GM12864 (cell line): ENCODE measurements around the gene MPP3.

Source experiments
- DNase-seq: peaks from one replicate; pipeline ENCODE4 v3.0.0-alpha.2; 2011; ENCODE audit warnings: low read depth
- H3K4me3 ChIP-seq: 2 replicates; pipeline ENCODE4 v1.5.1; 2011; ENCODE audit warnings: mild to moderate bottlenecking, low read depth, low read length, control low read depth
- TF ChIP-seq, protein P1 (sequence below): IDR thresholded peaks from 2 replicates; pipeline ENCODE4 v1.5.1; 2011; ENCODE audit warnings: low read depth, mild to moderate bottlenecking, moderate library complexity, low read length, control low read depth, inconsistent platforms; ENCODE audit errors: missing control alignments

Gene MPP3

DNA sequence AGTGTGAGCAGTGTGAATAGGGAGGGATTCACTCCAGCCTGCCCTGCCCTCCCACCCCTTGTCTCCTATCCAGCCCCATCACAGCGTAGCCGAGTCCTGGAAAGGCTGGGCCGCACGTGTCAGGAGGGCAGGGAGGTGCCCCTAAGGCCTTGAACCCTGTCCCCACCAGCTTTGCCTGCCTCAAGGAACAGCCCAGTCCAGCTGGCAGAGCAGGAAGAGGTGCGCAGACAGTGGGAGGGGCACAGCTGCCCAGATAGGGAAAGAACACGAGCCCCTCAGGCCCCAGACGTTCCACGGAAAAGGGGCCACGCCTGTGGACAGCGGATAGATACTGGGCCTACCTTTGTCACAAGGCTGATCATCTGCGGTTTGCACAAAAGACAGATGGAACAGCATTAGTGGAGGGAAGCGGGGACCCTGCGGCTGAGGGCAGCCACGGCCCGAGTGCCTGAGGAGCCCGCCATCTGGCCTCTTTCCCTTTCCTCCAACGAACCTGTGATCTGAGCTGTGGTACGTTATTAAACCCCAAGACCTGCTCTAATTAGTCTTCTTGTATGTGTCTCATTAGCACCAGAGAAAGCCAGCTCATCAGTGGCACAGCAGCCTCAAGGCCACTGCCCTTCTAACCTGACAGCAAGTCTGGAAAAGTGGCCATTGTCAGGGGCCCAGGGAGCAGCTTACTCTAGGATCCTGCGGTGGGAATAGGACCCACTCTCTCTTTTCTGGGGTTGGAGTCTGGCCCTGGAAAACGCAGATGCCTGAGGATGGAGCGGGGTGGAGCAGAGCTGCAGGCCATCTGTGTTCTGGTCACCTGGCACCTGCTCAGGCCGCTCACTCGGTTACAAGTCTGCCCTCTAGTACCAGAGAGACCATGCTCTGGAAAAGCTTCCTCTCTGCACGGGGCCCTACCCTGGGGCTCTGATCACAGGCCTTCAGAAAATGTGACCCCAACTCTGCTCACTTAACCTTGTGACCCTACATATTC, 16.3 kb downstream of the MPP3 start:
- DNase-seq, result no peak

DNA sequence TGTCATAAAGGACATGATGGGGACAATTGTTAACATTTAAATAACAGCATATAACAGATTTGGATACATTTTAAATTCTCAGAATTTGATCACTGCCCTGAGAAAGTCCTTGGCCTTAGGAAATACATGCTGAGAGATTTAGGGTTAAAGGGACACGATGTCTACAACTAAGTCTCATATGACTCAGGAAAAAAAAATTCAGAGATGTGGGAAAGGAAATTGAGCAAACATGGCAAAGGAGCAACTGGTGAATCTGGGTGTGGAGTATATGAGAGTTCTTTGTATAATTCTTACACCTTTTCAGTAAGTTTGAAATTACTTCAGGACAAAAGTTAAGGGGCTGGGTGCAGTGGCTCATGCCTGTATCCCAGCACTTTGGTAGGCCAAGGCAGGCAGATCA, 18.2 kb downstream of the MPP3 start:
- TF ChIP-seq, protein P1, sequence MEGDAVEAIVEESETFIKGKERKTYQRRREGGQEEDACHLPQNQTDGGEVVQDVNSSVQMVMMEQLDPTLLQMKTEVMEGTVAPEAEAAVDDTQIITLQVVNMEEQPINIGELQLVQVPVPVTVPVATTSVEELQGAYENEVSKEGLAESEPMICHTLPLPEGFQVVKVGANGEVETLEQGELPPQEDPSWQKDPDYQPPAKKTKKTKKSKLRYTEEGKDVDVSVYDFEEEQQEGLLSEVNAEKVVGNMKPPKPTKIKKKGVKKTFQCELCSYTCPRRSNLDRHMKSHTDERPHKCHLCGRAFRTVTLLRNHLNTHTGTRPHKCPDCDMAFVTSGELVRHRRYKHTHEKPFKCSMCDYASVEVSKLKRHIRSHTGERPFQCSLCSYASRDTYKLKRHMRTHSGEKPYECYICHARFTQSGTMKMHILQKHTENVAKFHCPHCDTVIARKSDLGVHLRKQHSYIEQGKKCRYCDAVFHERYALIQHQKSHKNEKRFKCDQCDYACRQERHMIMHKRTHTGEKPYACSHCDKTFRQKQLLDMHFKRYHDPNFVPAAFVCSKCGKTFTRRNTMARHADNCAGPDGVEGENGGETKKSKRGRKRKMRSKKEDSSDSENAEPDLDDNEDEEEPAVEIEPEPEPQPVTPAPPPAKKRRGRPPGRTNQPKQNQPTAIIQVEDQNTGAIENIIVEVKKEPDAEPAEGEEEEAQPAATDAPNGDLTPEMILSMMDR, result no peak
- H3K4me3 ChIP-seq, result no peak overlapping the region
- no peak for DNase-seq

More for the DNA sequence above, 16.3 kb downstream of the MPP3 start:
- no peak overlapping the region for H3K4me3 ChIP-seq
- TF ChIP-seq, protein P1, result no peak

DNA sequence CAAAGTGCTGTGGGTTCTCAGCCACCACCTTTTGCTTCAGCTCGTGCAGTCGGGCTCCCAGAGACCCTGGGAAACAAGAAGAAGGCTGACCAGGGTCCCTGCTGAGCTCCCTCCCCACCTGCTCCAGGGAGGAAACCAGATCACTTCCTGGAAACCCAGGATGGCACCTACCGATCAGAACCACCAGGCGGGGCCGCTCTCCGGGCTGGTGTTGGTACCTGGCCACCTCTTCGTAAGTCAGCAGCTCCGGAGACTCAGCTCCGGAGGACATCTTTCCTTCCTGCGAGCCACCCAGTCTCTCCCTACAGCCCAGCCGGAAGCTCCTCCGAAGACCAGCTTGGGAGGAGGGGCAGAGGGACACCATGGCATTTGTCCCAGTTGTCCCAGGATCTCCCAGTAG, 18.9 kb downstream of the MPP3 start:
- H3K4me3 ChIP-seq, result no peak overlapping the region
- TF ChIP-seq, protein P1, result no peak
- DNase-seq, result no peak

DNA sequence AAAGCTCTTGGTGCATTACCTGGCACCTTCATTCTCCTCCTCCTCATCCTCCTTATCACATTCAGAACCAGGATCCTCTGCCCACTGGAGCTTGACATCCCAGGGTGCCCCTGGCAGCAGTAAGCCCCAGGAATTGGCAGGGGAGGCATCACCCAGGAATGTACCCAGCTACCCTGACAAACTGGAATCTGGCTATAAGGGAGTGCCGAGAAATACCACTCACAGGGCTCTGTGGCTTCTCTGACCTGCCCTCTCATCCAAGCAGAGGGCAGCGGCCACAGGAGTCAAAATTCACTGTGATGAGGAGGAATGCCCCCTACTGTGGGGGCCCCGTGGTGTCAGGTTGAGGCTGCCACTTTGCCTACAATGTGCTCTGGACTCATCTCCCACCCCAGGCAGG, 19.6 kb downstream of the MPP3 start:
- TF ChIP-seq, protein P1, result no peak
- no peak overlapping the region for H3K4me3 ChIP-seq
- DNase-seq, result no peak

DNA sequence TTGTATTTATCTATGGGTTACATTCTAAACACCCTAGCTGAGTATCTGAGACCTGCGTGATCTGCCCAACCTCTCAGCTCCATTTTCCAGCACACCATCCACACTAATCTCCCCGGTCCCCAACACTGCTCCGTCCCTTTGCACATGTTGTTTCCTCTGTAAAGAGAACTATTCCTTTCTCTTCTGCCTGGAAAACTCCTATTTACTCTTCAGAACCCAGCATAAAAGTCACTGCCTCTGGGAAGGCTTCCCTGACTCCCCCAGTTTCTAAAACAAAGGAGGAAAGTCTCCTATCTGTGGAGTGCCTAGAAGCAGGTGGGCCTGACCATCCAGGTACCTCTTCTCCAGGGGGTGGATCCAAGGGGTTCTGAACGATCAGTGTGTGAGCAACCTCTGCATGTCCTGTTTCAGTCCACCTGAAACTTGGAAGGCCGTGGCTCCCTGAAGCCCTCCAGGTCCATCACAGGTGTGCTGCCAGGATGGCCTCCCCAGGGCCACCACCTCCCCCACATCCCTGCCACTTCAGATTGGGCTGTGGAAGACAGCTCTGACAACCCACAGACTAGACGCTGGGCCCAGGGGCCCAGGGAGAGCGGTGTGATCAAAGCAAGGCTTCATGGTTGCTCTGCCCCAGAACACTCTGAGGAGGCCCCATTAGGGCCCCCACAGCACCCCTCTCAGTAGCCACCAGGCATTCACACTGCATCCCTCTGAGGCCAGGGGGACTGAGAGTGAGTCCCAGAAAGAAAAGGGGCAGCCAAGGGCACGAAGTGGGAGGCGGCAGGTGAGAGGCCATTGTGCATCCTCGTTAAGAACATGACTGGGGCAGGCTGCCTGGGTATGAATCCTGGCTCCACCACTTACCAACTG, 20.3 kb downstream of the MPP3 start:
- TF ChIP-seq, protein P1, result no peak

DNA sequence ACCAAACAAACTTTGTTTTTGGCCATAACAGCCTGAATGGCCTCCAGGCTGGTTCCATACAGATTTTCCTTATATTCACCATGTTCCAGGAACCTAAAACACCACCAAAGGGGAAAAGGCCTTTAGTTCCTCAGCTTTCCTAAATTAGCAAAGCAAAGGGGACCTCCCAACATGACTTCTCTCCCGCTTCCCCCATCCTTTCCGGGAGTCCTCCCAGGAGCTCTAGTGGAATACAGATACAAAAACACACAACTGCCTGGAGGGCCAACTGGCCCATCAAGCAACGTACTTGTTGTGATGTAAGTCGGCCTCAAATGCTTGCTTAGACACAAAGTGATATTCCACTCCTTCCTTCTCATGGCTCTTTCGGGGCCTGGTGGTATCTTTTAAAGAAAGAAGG, 22.1 kb downstream of the MPP3 start:
- no peak for DNase-seq
- no peak overlapping the region for H3K4me3 ChIP-seq
- TF ChIP-seq, protein P1, result no peak

More for the DNA sequence above, 20.3 kb downstream of the MPP3 start:
- DNase-seq, result no peak
- H3K4me3 ChIP-seq, result no peak overlapping the region
